Measurements from ENCODE around the gene PLAC9. TPM values are rescaled to one million over a fixed set of nuclear protein-coding genes. Genes with fewer than 3 reads are reported as not detected.

PLAC9 gene
- total RNA-seq, 1 donor from 2014 or later, result not detected

GRCh38 chr10:80136134-80136571, 3.6 kb downstream of the PLAC9 start:
- DNase-seq (ENCODE audit: low read depth), result no peak
- no peaks in the 10 kb centered on the region for H3K36me3 ChIP-seq (ENCODE audit: control insufficient read depth, insufficient read depth, low read length)
- H3K27me3 ChIP-seq (ENCODE audit: control insufficient read depth, insufficient read depth, low read length), result peaks cover 10% of the 10 kb centered on the region
- no peak for TF ChIP-seq CTCF (IDR thresholded peaks at IDR 0.05; ENCODE audit: insufficient read depth, low read length, severe bottlenecking)
- H3K4me3 ChIP-seq (ENCODE audit: low read depth, low read length), result no peak overlapping the region
- no peak for FAIRE-seq

GRCh38 chr10:80137031-80137862, 4.7 kb downstream of the PLAC9 start:
- DNase-seq (ENCODE audit: low read depth) (no peak), FAIRE-seq (no peak)
- no peaks in the 10 kb centered on the region for H3K36me3 ChIP-seq (ENCODE audit: control insufficient read depth, insufficient read depth, low read length)
- H3K4me3 ChIP-seq (ENCODE audit: low read depth, low read length), result no peak overlapping the region
- TF ChIP-seq CTCF (IDR thresholded peaks at IDR 0.05; ENCODE audit: insufficient read depth, low read length, severe bottlenecking), result no peak
- peaks cover 7% of the 10 kb centered on the region for H3K27me3 ChIP-seq (ENCODE audit: control insufficient read depth, insufficient read depth, low read length)

GRCh38 chr10:80137920-80138319, 5.4 kb downstream of the PLAC9 start:
- no peaks in the 10 kb centered on the region for H3K36me3 ChIP-seq (ENCODE audit: control insufficient read depth, insufficient read depth, low read length)
- H3K27me3 ChIP-seq (ENCODE audit: control insufficient read depth, insufficient read depth, low read length), result peaks cover 6% of the 10 kb centered on the region
- FAIRE-seq (no peak), DNase-seq (ENCODE audit: low read depth) (no peak)
- H3K4me3 ChIP-seq (ENCODE audit: low read depth, low read length), result no peak overlapping the region
- no peak for TF ChIP-seq CTCF (IDR thresholded peaks at IDR 0.05; ENCODE audit: insufficient read depth, low read length, severe bottlenecking)

GRCh38 chr10:80139265-80139664, 6.7 kb downstream of the PLAC9 start:
- no peak for TF ChIP-seq CTCF (IDR thresholded peaks at IDR 0.05; ENCODE audit: insufficient read depth, low read length, severe bottlenecking)
- FAIRE-seq (peak; percentile 28), DNase-seq (ENCODE audit: low read depth) (no peak)
- no peaks in the 10 kb centered on the region for H3K27me3 ChIP-seq (ENCODE audit: control insufficient read depth, insufficient read depth, low read length)
- no peak overlapping the region for H3K4me3 ChIP-seq (ENCODE audit: low read depth, low read length)
- H3K36me3 ChIP-seq (ENCODE audit: control insufficient read depth, insufficient read depth, low read length), result no peaks in the 10 kb centered on the region

- DNase-seq (ENCODE audit: low read depth) (no peak), FAIRE-seq (no peak)
- Histone ChIP-seq H3K4me3 (ENCODE audit: low read depth, low read length) (no peak overlapping the region), H3K27me3 (ENCODE audit: control insufficient read depth, insufficient read depth, low read length) (no peaks in the 10 kb centered on the region), H3K36me3 (ENCODE audit: control insufficient read depth, insufficient read depth, low read length) (no peaks in the 10 kb centered on the region)
- TF ChIP-seq CTCF (IDR thresholded peaks at IDR 0.05; ENCODE audit: insufficient read depth, low read length, severe bottlenecking), result no peak
These were observed 7.7 kb downstream of the PLAC9 start for GRCh38 chr10:80140251-80140650.

Measured in bronchial epithelial cell (primary cell).